Activated CD4-positive, alpha-beta T cell treated with anti-CD3 and anti-CD28 coated beads, Interleukin-2, amount 10 ng/mL, durations not matched to agents 24 days and 14 days (primary cell): Measurements from ENCODE around the gene SHISAL2B. TPM values are rescaled to one million over a fixed set of nuclear protein-coding genes. Genes with fewer than 3 reads are reported as not detected.
"Not testable (repeated sequence)": the region's sequence is repeated elsewhere in the genome, so short reads cannot be mapped to it uniquely, and the experiment has no call there.

Experiments
- DNase-seq: peaks from one replicate; pipeline ENCODE4 v3.0.0; 2022
- H3K27ac Mint-ChIP-seq: one replicate; pipeline ENCODE4 v1.8.0; 2022; ENCODE audit warnings: mild to moderate bottlenecking, mixed read lengths
- H3K27me3 Mint-ChIP-seq: one replicate; pipeline ENCODE4 v1.8.0; 2022; ENCODE audit warnings: mixed read lengths
- H3K36me3 Mint-ChIP-seq: one replicate; pipeline ENCODE4 v1.8.0; 2022; ENCODE audit warnings: low read depth, mild to moderate bottlenecking, mixed read lengths
- H3K4me1 Mint-ChIP-seq: one replicate; pipeline ENCODE4 v1.8.0; 2021; ENCODE audit warnings: mixed read lengths
- H3K4me3 Mint-ChIP-seq: one replicate; pipeline ENCODE4 v1.8.0; 2022; ENCODE audit warnings: mild to moderate bottlenecking, moderate library complexity, mixed read lengths
- H3K9me3 Mint-ChIP-seq: one replicate; pipeline ENCODE4 v1.8.0; 2021; ENCODE audit warnings: mixed read lengths
- intact Hi-C: fragments of 100-400 bp; cut with micrococcal nuclease; formaldehyde crosslinking; loops from one replicate; pipeline ENCODE4 v1.15.1; 2023
- total RNA-seq: library from RNA; stranded (reverse); gene quantifications from 2 replicates; pipeline ENCODE4 v1.2.3, GENCODE V29; 2022

Gene SHISAL2B
- total RNA-seq, result not detected in 2 replicates

- no peak within 1 kb of the TSS for H3K27ac Mint-ChIP-seq
- peak within 1 kb of the TSS; percentile 60 for H3K4me3 Mint-ChIP-seq
- H3K9me3 Mint-ChIP-seq, result no peaks in the 10 kb centered on the region
- peaks cover 3% of the 10 kb centered on the region for H3K4me1 Mint-ChIP-seq
- intact Hi-C loops, result no loop called here
- H3K27me3 Mint-ChIP-seq, result peaks cover 54% of the 10 kb centered on the region
- no peak for DNase-seq
- no peaks in the 10 kb centered on the region for H3K36me3 Mint-ChIP-seq
Observed at GRCh38 chr5:64690417-64691151, at the start of gene SHISAL2B. TSS of gene SHISAL2B (plus strand) at chr5:64690503. CDS start at chr5:64690624, 121 bp downstream.

DNA sequence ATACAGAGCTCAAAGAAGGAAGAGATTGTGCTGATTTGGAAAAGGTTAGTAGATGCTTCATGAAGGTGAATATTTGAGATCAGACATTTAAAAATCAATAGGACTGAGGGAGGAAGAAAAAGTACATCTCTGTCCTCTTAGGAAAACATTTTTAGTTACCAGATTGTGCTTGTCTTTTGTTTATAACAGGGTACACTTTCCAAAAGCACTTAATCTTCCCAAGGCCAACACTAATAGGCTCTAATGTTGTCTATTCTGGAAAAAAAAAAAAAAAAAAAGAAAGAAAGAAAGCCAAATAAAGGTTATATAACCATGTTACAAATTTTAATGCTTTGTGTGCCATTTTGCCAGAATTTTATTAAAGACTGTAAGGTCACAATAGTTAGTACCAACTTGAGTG, 45.5 kb upstream of the SHISAL2B start:
- H3K4me1 Mint-ChIP-seq, result no peaks in the 10 kb centered on the region
- no peak overlapping the region for H3K27ac Mint-ChIP-seq
- no peaks in the 10 kb centered on the region for H3K27me3 Mint-ChIP-seq
- H3K4me3 Mint-ChIP-seq, result no peak overlapping the region
- no peaks in the 10 kb centered on the region for H3K36me3 Mint-ChIP-seq
- intact Hi-C loops, result no loop called here
- no peaks in the 10 kb centered on the region for H3K9me3 Mint-ChIP-seq
- DNase-seq, result no peak

DNA sequence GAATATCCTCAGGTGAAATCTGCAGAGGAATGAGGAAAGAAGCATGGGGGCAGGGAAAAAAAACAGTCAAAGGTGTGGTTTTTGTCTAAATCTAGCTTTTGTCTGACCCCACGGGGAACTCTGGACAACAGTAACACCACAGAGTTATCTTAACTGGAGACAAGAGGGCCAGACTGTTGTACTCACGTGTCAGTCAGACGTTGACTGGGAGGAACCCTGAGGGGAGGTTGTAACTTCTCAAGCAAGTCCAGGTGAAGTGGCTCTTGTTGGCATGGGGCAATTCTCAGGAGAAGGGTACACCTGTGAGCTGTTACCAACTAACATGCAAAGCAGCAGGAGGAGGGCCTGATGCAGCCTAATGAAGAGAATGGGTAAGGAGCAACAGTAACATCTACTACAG, 44.1 kb upstream of the SHISAL2B start:
- Mint-ChIP-seq H3K4me1 (no peaks in the 10 kb centered on the region), H3K4me3 (no peak overlapping the region), H3K36me3 (no peaks in the 10 kb centered on the region), H3K9me3 (no peaks in the 10 kb centered on the region), H3K27ac (no peak overlapping the region), H3K27me3 (no peaks in the 10 kb centered on the region)
- intact Hi-C loops, result no loop called here
- peak; percentile 34 for DNase-seq

- intact Hi-C loops, result no loop called here
- no peaks in the 10 kb centered on the region for H3K9me3 Mint-ChIP-seq
- DNase-seq, result no peak
- no peaks in the 10 kb centered on the region for H3K36me3 Mint-ChIP-seq
- no peaks in the 10 kb centered on the region for H3K27me3 Mint-ChIP-seq
- H3K4me1 Mint-ChIP-seq, result no peaks in the 10 kb centered on the region
- H3K27ac Mint-ChIP-seq, result no peak overlapping the region
- H3K4me3 Mint-ChIP-seq, result no peak overlapping the region
Observed at GRCh38 chr5:64649512-64649911, 40.8 kb upstream of the SHISAL2B start.

DNA sequence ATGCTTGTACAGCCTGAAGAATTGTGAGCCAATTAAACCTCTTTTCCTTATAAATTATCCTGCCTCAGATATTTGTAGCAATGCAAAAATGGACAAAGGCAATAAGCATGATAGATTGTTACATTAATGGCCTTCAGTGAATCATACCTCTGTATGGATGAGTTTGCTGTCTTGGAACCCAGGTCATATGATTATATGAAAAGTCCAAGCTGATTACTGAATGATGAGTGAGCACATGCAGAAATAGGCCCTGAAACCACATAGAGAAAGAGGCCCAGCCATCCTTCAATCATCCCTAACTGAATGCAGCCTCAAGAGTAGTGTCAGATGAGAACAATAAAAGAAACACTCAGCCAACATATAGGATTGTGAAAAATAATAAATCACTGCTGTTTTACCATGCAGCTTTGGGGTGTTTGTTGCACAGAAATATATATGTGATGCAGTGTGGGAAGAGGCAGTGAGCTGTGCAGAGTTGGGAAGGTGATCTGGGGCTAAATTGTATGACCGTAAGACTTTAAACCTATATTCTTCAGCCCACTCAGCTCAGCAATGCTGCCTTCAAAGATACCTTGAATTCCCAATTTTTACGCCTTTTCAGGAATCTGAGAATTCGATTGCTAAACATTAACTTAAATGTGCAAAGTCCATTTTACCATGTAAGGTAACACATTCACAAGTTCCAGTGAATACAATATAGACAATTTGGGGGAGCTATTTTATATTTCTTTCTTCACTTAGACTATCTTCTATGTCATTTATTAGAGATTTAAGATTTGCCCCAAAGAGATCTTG, 36.3 kb upstream of the SHISAL2B start:
- no peaks in the 10 kb centered on the region for H3K9me3 Mint-ChIP-seq
- H3K4me1 Mint-ChIP-seq, result no peaks in the 10 kb centered on the region
- intact Hi-C loops, result no loop called here
- no peak overlapping the region for H3K27ac Mint-ChIP-seq
- DNase-seq, result no peak
- H3K27me3 Mint-ChIP-seq, result peaks cover 2% of the 10 kb centered on the region
- H3K4me3 Mint-ChIP-seq, result no peak overlapping the region
- H3K36me3 Mint-ChIP-seq, result no peaks in the 10 kb centered on the region

DNA sequence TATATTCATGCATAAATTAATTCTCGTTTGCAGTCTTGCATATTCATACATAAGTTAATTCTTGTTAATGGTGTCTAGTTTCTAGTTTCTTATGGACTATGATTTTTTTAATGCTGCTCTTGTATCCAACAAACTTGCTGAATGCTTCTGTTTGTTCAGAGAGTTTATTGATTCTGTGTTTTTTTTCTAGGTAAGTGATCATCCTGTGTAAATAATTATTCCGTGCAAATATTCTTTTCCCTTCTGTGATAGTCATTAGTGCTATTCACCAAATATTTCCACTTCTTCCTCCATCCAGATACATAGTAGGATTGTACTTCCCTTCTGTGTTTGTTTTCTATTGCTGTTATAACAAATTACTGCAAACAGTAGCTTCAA, 35.8 kb upstream of the SHISAL2B start:
- DNase-seq, result no peak
- intact Hi-C loops, result no loop called here
- Mint-ChIP-seq H3K4me3 (no peak overlapping the region), H3K27ac (no peak overlapping the region), H3K9me3 (no peaks in the 10 kb centered on the region), H3K36me3 (no peaks in the 10 kb centered on the region), H3K4me1 (no peaks in the 10 kb centered on the region), H3K27me3 (peaks cover 3% of the 10 kb centered on the region)

DNA sequence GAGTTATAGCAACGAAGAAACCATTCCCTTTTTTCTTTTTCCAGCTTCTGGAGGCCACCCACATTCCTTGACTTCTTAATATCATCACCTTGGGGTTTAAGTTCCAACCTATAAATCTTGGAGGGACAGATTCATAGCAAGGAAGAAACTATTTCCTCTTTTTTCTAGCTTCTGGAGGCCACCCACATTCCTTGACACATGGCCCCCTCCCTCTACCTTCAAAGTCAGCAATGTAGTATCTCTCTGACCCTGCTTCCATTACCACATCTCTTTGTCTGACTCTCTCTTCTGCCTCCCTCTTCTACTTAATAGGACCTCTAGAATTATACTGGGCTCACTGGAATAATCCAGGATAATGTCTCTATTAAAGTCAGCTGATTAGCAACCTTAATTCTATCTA, 34.7 kb upstream of the SHISAL2B start:
- H3K27ac Mint-ChIP-seq, result no peak overlapping the region
- H3K4me3 Mint-ChIP-seq, result no peak overlapping the region
- H3K4me1 Mint-ChIP-seq, result no peaks in the 10 kb centered on the region
- peaks cover 3% of the 10 kb centered on the region for H3K27me3 Mint-ChIP-seq
- intact Hi-C loops, result no loop called here
- DNase-seq, result no peak
- no peaks in the 10 kb centered on the region for H3K36me3 Mint-ChIP-seq
- no peaks in the 10 kb centered on the region for H3K9me3 Mint-ChIP-seq

DNA sequence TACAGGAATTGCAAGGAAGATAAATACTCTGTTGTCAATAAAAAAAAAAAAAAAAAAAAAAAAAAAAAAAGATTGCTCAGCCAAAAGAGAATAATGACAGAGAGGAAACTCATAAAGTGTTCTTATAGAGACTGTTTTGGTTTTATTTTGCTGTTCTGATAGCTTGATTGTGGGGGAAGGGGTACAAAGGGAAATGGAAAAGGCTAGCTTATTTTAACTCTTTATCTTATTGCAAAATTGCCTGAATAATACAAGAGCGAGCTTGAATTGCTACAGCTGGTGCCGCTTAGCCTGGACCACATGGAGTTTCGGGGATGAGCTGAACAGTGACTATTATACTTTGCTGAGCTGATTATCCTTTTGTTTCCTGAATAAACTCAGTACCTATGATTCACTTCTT, 31.0 kb upstream of the SHISAL2B start:
- H3K4me3 Mint-ChIP-seq, result no peak overlapping the region
- intact Hi-C loops, result no loop called here
- peaks cover 4% of the 10 kb centered on the region for H3K27me3 Mint-ChIP-seq
- no peaks in the 10 kb centered on the region for H3K36me3 Mint-ChIP-seq
- no peak for DNase-seq
- H3K4me1 Mint-ChIP-seq, result no peaks in the 10 kb centered on the region
- H3K27ac Mint-ChIP-seq, result no peak overlapping the region
- no peaks in the 10 kb centered on the region for H3K9me3 Mint-ChIP-seq

DNA sequence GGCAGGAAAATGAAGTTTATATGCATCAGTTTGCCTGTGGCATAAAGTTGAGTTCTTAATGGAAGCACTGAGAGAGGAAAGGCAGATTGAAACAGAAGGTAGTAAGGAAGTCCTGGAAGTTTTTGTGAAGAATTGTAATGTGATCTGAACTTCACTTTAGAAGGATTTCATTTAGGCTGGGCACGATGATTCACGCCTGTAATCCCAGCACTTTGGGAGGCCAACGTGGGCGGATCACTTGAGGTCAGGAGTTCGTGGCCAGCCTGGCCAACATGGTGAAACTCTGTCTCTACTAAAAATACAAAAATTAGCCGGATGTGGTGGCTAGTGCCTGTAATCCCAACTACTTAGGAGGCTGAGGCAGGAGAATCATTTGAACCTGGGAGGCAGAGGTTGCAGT, 27.1 kb upstream of the SHISAL2B start:
- H3K4me3 Mint-ChIP-seq, H3K27ac Mint-ChIP-seq, H3K4me1 Mint-ChIP-seq, H3K9me3 Mint-ChIP-seq, DNase-seq, H3K27me3 Mint-ChIP-seq, intact Hi-C loops, H3K36me3 Mint-ChIP-seq: not testable (repeated sequence)

GRCh38 chr5:64665243-64665642, 25.1 kb upstream of the SHISAL2B start:
- DNase-seq, result no peak
- H3K36me3 Mint-ChIP-seq, result no peaks in the 10 kb centered on the region
- H3K9me3 Mint-ChIP-seq, result no peaks in the 10 kb centered on the region
- intact Hi-C loops, result no loop called here
- no peak overlapping the region for H3K27ac Mint-ChIP-seq
- no peaks in the 10 kb centered on the region for H3K4me1 Mint-ChIP-seq
- H3K27me3 Mint-ChIP-seq, result peaks cover 6% of the 10 kb centered on the region
- no peak overlapping the region for H3K4me3 Mint-ChIP-seq

DNA sequence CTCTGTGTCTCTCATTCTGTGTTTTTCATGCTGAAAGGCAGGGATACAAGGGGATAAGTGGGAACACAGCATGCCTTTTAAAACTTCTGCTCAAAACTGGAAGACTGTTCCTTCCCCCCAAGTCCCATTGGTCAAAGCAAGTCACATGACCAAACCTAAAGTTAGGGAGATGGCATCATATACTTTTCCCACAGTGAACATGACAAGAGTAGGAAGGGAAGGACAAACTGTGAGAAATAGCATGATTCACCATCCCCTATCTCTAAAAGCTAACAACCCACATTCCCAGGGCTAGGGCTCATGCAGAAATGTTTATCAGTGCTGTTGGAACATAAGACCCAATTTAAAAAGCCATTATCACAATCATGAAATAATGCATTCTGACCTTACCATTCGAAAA, 24.2 kb upstream of the SHISAL2B start:
- H3K36me3 Mint-ChIP-seq, result no peaks in the 10 kb centered on the region
- intact Hi-C loops, result no loop called here
- no peaks in the 10 kb centered on the region for H3K4me1 Mint-ChIP-seq
- DNase-seq, result no peak
- no peak overlapping the region for H3K4me3 Mint-ChIP-seq
- peaks cover 6% of the 10 kb centered on the region for H3K27me3 Mint-ChIP-seq
- H3K27ac Mint-ChIP-seq, result no peak overlapping the region
- no peaks in the 10 kb centered on the region for H3K9me3 Mint-ChIP-seq

DNA sequence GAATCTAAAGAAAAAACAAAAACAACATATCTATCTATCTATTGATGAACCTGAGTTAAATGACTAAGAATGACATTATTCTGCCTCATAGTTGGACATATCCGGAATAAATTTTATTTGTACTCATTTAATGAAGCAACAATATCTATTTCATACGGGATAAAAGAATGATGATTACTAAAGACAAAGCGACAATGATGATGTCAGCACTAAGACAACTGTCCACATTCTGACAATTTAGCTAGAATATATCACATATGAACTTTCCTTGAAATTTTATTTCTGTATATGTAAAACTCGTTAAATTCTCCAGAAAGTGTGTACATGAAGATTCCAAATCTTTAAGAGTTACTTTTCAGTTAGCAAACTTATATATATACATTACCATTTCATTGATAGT, 23.2 kb upstream of the SHISAL2B start:
- peaks cover 6% of the 10 kb centered on the region for H3K27me3 Mint-ChIP-seq
- no peaks in the 10 kb centered on the region for H3K4me1 Mint-ChIP-seq
- intact Hi-C loops, result no loop called here
- no peak overlapping the region for H3K4me3 Mint-ChIP-seq
- no peak for DNase-seq
- no peak overlapping the region for H3K27ac Mint-ChIP-seq
- H3K36me3 Mint-ChIP-seq, result no peaks in the 10 kb centered on the region
- no peaks in the 10 kb centered on the region for H3K9me3 Mint-ChIP-seq

DNA sequence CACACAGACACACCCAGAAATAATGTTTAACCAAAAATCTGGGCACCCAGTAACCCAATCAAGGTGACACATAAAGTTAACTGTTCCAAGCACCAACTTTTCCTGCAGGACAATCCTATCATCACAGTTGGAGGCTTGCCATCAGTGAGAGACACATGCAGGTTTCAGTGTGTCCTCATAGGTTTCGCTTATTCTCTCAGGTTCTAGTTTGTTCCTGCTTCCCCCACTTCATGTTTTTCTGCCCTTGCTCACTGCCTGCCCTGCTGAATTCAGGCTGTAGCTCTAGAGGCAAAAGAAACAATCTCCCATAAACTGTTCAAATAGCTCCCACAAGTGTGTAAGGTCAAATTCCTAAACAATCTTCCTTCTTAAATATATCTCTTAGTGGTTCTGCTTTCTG, 20.0 kb upstream of the SHISAL2B start:
- DNase-seq, result no peak
- Mint-ChIP-seq H3K9me3 (no peaks in the 10 kb centered on the region), H3K36me3 (no peaks in the 10 kb centered on the region), H3K27ac (no peak overlapping the region), H3K4me3 (no peak overlapping the region), H3K4me1 (no peaks in the 10 kb centered on the region), H3K27me3 (peaks cover 2% of the 10 kb centered on the region)
- intact Hi-C loops, result no loop called here

DNA sequence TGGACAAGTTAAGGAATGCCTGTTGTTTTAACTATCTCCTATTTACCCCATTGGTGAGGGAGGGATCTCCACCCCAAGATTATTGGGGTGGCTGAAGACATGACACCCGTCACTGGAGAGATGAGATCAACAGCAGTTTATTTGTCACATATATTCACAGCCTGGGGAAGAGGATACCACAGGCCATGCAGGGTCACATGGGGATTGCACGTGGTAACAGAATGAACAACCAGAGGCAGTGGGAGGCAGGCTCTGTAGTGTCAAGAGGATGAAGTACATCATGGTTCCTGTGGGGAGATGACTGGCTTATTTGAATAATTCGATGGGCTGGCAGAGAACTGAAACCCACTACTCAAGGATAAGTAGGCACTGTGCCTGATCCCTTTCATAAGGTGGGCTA, 18.6 kb upstream of the SHISAL2B start:
- H3K4me1 Mint-ChIP-seq, result no peaks in the 10 kb centered on the region
- DNase-seq, result no peak
- intact Hi-C loops, result no loop called here
- no peak overlapping the region for H3K27ac Mint-ChIP-seq
- no peaks in the 10 kb centered on the region for H3K27me3 Mint-ChIP-seq
- H3K9me3 Mint-ChIP-seq, result no peaks in the 10 kb centered on the region
- no peak overlapping the region for H3K4me3 Mint-ChIP-seq
- no peaks in the 10 kb centered on the region for H3K36me3 Mint-ChIP-seq
